ENCODE measurements around the gene C6orf141. TPM values are rescaled to one million over a fixed set of nuclear protein-coding genes. Genes with fewer than 3 reads are reported as not detected.

Gene C6orf141
- total RNA-seq, 1 donor from 2014 or later, result not detected

DNA sequence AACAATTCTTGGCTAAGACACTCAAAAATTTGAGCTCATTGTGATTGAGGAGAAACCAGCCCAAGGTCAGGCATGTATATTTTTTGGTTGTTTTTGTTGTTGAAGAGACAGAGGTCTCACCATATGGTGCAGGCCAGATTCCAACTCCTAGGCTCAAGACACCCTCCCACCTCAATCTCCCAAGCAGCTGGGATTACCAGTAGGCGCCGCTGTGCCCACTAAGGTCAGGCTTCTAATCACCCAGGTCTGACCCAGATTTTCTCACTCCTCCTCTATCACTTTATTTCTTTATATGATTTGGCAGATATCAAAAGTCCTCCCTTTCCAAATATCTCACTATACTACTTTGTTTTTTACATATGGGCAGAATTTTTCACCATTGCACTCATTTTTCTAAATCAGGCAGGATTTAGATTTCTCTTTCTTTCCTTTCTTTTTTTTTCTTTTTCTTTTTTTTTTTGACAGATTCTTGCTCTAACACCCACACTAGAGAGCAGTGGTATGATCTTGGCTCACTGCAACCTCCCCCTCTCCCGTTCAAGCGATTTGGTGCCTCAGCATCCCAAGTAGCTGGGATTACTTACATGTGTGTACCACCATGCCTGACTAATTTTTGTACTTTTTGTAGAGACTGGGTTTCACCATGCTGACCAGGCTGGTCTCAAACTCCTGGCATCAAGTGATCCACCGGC, 1.7 kb upstream of the C6orf141 start:
- DNase-seq (ENCODE audit: low spot score in 2 of 2), result no peak
- no peak overlapping the region for H3K27ac ChIP-seq
- TF ChIP-seq, protein P1, sequence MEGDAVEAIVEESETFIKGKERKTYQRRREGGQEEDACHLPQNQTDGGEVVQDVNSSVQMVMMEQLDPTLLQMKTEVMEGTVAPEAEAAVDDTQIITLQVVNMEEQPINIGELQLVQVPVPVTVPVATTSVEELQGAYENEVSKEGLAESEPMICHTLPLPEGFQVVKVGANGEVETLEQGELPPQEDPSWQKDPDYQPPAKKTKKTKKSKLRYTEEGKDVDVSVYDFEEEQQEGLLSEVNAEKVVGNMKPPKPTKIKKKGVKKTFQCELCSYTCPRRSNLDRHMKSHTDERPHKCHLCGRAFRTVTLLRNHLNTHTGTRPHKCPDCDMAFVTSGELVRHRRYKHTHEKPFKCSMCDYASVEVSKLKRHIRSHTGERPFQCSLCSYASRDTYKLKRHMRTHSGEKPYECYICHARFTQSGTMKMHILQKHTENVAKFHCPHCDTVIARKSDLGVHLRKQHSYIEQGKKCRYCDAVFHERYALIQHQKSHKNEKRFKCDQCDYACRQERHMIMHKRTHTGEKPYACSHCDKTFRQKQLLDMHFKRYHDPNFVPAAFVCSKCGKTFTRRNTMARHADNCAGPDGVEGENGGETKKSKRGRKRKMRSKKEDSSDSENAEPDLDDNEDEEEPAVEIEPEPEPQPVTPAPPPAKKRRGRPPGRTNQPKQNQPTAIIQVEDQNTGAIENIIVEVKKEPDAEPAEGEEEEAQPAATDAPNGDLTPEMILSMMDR (IDR thresholded peaks at IDR 0.05), result no peak
- no peak overlapping the region for H3K4me3 ChIP-seq
- H3K9me3 ChIP-seq, result no peaks in the 10 kb centered on the region
- no peaks in the 10 kb centered on the region for H3K36me3 ChIP-seq
- intact Hi-C loops (cut with DNase I), result no loop called here
- peaks cover 0 to 13% of the 10 kb centered on the region in 2 donors for H3K4me1 ChIP-seq
- peaks cover 5% of the 10 kb centered on the region for H3K27me3 ChIP-seq

DNA sequence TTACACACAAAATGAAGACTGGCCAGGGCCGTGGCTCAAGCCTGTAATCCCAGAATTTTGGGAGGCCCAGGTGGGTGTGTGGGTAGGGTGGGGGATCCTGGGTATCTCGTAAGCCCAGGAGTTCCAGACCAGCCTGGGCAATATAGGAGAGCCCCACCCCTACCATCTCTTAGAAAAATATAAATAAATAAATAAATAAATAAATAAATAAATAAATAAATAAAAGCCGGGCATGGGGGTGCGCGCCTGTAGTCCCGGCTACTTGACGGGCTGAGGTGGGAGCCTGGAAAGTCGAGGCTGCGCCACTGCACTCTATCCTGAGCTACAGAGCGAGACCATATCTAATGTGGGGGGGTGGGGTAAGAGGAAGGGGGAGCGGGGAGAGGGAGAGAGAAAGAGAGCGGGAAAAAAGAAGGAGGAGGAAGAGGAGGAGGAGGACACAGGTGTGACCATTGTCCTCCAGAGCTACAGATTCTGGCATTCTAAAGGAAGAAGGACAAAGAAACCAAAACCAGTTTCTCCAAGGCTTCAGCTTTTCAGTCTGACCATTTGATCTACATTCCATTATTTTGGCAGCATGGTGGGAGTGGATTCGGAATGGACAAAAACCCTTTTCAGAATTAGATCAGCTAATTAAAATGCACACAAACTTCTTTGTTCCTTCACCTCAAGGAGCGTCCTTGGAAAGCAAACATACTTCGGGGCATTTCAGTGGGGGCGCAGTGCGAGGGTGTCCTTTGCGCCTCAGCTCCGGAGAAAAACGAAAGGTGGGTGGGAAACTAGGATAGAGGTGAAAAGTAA, 577 bp upstream of the C6orf141 start:
- TF ChIP-seq, protein P1 (IDR thresholded peaks at IDR 0.05), result no peak
- H3K4me3 ChIP-seq, result peak overlapping the region; percentile 41 to 51
- peaks cover 5% of the 10 kb centered on the region for H3K27me3 ChIP-seq
- no peak for DNase-seq (ENCODE audit: low spot score in 2 of 2)
- intact Hi-C loops (cut with DNase I), result no loop called here
- peaks cover 0 to 13% of the 10 kb centered on the region in 2 donors for H3K4me1 ChIP-seq
- no peaks in the 10 kb centered on the region for H3K36me3 ChIP-seq
- no peak overlapping the region for H3K27ac ChIP-seq
- H3K9me3 ChIP-seq, result no peaks in the 10 kb centered on the region

DNA sequence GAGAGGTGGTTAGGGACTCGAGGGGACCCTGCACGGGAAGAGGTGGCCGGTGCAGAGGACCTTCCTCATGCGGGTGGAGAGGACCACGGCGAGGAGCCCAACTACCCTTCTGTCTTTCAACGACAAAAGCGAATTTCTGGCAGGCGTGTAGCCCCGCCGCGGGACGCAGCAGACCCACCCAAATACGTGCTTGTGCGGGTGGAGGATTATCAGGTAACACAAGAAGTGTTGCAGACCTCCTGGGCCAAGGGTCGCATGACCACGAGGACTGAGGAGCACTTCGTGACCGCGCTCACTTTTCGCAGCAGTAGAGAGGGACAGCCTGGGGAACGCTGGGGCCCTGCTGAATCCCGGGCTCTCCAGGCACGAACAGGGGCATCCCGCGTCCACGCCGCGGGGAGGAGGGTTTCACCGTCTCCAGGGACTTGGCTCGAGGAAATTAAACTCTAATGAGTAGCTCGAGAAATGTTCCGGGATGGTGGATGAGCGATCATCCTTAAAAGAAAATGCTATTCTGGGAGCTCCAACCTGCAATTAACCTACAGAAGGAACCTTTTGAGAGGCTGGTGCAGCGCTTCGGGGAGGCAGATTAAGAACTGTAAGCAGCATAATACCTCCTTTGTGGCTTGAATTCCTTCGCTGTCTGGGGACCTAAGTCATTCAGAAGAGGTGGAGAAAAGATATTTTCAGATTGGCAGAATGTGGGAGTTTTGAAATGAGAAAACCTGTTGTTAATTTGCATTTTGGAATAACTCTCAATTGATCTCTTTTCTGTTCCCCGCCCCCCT, 804 bp downstream of the C6orf141 start:
- TF ChIP-seq, protein P1 (IDR thresholded peaks at IDR 0.05), result no peak
- Histone ChIP-seq H3K4me3 (peak overlapping the region; percentile 41 to 51), H3K4me1 (peaks cover 0 to 13% of the 10 kb centered on the region in 2 donors), H3K27me3 (peaks cover 5% of the 10 kb centered on the region), H3K36me3 (no peaks in the 10 kb centered on the region), H3K27ac (no peak overlapping the region), H3K9me3 (no peaks in the 10 kb centered on the region)
- no peak for DNase-seq (ENCODE audit: low spot score in 2 of 2)
- intact Hi-C loops (cut with DNase I), result no loop called here

DNA sequence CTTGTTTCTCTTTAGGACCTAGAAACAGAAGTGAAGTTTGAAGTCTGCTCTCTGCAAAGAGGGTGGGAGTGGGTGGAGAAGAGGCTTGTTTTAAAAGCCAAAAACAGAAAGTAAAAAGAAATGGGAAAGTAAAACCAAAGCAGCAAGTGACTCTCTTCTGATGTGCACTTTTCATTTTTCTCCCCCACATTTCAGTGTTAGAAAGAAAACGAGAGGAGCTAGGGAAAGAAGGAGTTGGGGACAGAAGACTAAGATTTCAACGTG, 1.3 kb downstream of the C6orf141 start:
- Histone ChIP-seq H3K36me3 (no peaks in the 10 kb centered on the region), H3K9me3 (no peaks in the 10 kb centered on the region), H3K27ac (no peak overlapping the region), H3K4me3 (peak overlapping the region; percentile 41 to 51), H3K27me3 (peaks cover 5% of the 10 kb centered on the region), H3K4me1 (peaks cover 0 to 13% of the 10 kb centered on the region in 2 donors)
- DNase-seq (ENCODE audit: low spot score in 2 of 2), result no peak
- TF ChIP-seq, protein P1 (IDR thresholded peaks at IDR 0.05), result no peak
- intact Hi-C loops (cut with DNase I), result no loop called here

DNA sequence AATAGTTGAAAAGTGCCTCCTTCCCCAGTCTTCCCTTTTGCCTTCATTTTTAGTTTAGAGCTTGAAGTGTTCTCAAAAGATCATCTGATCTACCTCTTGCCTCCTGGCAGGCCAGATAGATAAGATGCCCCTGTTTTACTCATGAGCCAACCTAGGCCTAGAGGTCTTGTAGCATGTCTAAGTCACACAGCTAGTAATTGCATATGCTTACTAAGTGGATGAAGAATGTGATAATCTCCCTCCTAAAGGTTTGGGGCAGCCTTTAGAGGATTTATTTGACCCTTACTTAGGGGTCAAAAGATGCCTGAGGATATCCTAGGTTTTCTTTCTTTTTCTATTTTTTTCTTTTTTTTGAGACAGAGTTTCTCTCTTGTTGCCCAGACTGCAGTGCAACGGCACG, 2.1 kb downstream of the C6orf141 start:
- no peak overlapping the region for H3K27ac ChIP-seq
- intact Hi-C loops (cut with DNase I), result no loop called here
- DNase-seq (ENCODE audit: low spot score in 2 of 2), result no peak
- no peaks in the 10 kb centered on the region for H3K36me3 ChIP-seq
- peaks cover 5% of the 10 kb centered on the region for H3K27me3 ChIP-seq
- peaks cover 0 to 13% of the 10 kb centered on the region in 2 donors for H3K4me1 ChIP-seq
- no peaks in the 10 kb centered on the region for H3K9me3 ChIP-seq
- H3K4me3 ChIP-seq, result no peak overlapping the region
- TF ChIP-seq, protein P1 (IDR thresholded peaks at IDR 0.05), result no peak
